C1 segment of cervical spinal cord (tissue), 14 donors: Measurements from ENCODE around the gene ALK.
A peak's percentile ranks its signal among the peaks of the same experiment; 100 is the strongest.
"Not testable (repeated sequence)": the region's sequence is repeated elsewhere in the genome, so short reads cannot be mapped to it uniquely, and the experiment has no call there.

Experiments
- DNase-seq, 14 donors: peaks; one replicate each; lab custom pipeline; 2025; lab: John Stamatoyannopoulos, UW

The ALK gene

DNA sequence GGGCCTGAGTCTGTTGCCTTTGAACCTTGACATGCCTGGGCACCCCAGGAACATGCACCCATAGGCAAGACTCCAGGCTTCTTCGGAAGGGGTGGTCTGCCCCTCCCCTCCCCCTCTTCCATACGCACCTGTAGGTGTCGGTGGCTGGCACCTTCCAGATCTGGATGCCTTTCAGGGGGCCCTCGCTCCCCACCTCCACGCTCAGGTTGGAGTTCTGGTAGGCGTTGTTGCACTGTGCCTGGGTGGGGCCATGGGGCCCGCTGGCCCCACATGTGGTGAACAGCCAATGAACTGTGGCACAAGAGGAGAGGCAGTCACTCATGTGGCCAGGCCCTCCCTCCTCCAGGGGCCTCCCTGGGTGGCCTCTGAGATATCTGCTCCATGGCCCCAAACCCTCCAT, 670.4 kb downstream of the ALK start:
- DNase-seq: no peak

DNA sequence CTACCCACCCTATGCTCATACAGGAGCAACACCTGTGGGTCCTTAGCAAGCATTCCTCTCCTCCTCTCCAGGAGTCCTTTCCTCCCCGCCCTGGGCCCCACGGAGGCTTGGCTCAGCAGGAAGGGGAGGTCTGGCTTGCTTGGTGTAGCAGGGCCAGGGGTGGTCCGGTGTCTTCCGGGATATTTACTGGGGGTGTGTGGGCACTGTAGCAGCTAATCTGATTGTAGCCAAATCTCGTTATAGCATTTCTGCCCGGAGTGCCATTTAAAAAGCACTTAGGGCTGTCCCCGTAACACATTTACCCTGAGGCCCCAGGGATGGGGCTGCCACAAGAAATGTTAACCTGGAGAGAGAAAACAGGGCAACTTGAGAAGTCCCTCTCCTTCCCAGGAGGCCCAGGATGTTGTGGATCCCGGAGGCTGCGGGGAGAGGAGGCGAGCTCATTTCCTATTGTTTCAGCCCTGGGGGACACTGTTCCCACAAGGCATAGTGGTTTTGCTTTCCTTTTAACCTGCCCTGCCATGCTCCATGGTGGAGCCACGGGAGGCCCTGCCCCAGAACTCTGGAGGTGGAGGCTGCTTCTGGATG, 671.6 kb downstream of the ALK start:
- no peak for DNase-seq

DNA sequence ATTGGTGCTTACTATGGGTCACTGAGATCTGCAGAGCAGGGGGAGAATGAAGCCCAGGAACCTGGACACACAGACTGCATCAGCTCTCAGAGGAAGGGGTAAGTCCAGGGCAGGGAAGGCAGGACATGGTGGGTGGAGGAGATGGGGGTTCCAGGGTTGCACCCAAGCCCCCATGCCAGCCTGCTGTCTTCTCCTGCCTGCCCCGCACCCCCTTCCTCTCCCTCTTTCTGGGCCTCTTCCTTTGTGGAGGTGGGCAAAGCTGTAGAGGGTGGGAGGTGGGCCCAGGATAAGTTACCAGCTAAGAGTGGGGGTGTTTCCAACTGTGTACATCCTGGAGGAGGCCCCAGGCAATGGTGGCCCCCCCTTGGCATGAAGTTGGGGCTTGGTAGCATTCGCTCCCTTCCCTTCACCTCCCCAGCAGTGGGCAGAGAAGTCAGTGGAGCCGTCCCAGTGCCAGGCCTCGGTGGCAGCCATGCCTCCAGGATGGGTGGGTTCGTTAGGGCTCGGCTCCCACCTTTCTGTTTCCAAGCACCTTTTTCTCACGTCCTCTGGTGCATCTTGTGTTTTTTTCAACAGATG, 674.0 kb downstream of the ALK start:
- DNase-seq: no peak

DNA sequence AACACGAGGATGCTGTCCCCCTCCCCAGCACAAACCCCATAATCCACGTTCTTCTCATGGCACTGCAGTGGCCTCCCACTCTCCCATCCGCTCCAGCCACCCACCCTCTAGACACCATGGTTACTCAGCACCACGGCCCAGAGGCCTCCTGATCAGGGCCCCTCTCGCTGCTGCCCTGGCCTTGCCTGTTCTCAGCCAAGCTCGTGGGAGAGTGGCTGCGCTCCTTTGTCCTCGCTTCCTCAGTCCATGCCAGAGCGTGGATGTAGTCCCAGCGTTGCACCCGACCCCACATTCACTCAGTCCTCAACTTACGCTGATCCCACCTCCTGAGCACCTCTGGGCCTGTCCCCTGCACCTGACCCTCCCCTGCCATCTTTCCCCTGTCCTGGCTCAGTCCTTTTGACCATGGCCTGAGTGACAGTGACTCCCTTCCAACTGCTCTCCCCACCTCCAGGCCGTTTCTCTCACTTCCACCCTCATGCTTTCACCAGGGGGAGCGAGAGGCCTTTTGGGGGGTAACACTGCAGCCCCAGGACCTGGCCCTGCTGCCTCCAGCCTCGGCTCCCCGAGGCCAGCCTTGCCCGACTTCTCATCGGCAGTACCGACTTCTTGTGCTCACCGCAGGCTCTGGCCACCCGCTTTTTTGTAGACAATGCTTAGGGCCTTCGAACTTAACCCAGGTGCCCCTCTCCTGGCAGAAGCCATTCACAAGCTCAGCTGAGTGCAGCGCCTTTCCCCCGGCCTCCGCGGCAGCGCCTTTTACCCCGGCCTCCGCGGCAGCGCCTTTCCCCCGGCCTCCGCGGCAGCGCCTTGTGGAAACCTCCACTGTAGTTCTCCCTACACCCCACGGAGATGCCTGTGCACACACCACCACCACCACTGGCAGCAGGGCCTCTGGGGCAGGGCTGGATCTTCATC, 674.7 kb downstream of the ALK start:
- no peak for DNase-seq

DNA sequence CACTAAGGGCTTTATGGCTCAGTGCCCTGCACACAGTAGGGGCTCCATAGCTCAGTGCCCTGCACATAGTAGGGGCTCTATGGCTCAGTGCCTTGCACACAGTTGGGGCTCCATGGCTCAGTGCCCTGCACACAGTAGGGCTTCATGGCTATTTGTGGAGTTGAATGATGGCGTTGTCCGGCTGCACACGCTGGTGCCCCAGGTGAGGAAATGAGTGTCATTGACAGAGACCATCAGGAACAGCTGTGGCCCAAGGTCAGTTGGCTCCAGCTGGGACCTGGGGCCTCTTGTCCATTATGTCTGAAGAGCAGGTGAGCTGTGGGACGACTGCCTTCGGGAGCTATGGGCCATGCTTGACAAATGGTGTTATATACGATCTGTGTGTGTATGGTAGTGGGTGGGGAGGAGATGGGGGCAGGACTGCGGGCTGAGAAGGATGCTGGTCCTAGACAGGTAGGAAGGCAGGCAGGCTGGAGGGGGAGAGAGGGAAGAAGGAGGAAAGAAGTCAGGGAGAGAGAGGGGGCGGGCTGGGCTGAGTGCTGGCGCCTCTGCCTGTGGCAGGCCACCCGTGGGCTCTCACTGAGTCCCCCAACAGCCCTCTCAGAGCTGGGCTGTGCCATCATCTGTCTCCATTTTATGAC, 675.5 kb downstream of the ALK start:
- no peak for DNase-seq

DNA sequence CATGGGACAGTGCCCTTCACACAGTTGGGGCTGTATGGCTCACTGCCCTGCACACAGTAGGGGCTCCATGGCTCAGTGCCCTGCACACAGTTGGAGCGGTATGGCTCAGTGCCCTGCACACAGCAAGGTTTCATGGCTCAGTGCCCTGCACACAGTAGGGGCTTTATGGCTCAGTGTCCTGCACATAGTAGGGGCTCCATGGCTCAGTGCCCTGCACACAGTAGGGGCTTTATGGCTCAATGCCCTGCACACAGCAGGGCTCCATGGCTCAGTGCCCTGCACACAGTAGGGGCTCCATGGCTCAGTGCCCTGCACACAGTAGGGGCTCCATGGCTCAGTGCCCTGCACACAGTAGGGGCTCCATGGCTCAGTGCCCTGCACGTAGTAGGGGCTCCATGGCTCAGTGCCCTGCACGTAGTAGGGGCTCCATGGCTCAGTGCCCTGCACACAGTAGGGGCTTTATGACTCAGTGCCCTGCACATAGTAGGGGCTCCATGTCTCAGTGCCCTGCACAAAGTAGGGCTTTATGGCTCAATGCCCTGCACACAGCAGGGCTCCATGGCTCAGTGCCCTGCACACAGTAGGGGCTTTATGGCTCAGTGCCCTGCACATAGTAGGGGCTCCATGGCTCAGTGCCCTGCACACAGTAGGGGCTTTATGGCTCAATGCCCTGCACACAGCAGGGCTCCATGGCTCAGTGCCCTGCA, 676.2 kb downstream of the ALK start:
- not testable (repeated sequence) for DNase-seq

DNA sequence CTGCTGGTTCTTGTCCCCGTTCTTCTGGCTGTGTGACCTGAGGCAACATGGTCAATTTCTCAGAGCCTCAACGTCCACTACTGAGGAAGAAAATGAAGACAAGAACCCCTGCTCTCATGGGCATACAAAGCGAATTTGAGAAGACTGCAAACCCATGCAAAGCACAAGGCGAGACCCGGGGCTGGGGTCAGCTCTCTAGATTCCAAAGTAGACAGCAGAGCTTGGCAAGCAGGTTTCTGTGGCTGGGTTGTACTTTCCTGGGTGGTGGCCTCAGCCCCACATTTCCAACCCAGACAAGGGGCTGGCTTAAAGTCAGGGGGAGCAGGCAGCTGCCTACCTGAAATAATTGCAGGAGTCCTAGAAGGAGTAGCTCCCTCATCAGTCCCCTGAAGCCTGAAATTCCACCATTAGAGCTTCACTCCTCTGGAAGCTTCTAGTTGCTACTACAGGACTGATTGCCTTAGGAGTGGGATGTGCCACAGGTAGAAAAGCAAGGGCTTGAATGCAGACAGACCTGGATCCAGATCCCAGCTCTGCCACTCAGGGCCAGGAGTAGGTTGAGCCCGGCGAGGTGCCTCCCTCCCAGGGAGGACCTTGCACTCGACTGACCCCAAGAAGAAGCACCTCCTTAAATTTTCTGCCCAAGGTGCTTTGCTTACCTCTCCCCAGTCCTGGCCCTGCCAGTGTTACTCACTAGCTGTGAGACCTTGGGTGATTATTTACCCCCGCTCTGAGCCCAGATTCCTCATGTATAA, 678.6 kb downstream of the ALK start:
- no peak for DNase-seq

DNA sequence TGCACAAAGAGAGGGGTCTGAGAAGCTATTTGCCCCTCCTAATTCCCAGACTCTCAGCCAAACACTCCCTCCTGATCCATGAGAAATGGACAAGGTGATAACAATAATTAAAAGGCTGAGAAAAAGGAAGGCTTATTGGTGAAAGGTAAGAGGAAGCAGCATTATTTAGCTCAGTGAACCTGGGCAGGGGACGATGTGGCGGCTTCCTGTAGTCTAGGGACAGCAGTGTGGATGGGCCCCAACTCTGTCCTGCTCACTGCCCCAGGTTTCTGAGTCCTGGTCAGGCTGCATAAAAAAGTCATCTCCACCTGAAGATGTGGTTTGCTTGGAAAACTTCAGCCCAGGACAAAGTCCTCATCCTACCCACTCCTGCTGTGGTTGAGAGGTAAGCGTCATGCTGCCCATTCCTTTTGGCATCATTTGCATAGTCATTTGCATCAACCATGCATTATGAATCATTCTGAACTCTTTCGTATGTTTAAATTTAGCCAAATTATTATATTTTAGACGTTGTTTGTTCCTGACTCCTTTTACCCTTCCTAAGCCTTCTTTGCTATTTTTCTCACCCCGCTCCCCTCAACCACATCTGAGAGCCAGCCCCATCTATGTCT, 679.3 kb downstream of the ALK start:
- no peak for DNase-seq

DNA sequence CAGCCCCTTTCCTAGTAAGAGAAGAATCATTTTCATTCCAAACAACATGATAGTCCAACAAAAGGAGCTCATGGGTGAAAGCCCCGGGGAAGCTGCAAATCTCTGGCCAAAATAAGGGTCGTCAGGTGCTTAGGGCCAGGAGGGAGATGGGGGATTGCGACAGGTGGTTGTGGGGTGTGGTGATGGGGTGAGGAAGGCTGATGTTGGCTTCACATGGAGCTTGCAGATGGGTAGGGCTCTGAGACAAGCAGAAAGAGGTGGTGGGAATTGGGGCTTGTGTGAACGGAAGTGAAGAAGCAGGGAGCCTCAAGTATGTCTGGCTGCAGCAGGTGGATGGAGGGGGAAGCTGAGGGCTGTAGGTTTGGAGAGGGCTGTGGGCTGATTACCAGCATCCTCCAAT, 680.0 kb downstream of the ALK start:
- DNase-seq: no peak

DNA sequence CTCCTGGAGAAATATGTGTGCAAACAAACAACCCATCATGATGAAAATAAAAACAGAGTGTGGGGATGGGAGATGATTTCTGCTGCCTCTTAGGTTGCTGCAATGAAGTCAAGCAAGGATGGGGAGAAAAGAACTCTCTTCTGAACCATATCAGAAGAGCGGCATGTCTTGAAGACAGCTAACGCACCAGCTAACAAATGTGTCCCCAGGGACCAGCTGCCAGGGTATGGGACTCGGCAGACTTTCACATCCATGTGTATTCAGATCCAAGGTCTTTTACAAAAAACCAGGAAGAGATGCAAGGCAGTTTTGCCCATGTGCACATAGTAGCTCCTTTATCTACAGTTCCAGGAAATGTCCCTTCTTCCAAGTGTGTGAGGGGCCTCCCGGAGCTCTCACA, 680.8 kb downstream of the ALK start:
- no peak for DNase-seq

DNA sequence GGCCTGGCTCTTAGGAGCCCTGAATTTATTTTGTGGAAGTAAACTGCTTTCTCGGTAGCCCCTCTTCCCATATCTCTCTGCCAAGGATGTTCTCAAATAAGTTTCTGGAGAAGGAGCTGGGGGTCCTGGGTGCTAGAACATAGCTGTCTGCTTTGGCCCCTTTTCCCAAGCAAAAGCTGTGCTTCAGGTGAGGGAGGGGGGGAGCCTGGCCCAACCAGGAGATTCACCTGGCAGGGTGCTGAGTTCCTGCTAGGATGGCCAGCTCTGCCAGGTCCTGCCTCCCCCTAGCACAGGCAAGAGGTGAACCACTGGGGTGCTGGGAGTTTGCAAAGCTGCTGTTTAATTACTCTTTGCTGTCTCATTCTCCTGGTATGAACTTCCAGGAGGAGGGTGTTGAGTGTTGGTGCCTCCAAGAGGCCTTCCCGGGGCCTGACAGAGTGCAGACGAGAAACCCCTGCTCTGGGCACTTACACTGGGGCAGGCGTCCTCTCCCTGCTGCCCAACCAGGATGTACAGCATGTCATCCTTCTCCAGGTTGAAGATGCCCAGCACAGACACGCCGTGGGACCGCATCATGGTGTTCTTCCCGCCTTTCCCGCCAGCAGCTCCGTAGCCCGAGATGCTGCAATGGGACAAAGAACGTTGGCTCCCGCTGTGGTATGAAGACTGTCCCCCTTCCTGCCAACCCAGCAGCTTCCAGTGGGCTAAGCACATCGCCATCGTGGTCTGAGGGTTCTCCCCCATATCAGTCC, 682.0 kb downstream of the ALK start:
- no peak for DNase-seq

DNA sequence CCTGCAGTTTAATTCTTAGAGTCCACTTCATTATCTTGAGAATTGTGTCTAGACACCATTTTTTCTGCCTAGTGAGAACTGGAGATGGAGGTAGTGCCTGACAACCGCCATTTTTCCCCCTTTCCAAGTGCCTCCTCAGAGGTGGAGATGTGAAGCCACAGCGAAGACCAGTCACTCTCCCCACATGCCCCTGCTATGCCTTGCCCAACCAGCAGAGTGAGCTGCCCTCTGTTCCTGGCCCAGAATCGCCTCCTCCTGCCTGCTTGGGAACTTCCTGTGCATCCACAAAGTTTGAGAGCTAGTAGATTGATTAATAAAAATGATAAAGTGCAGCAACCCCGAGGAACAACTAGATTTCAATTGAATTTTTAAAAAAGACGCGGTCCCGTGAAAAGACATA, 682.9 kb downstream of the ALK start:
- peak in 1 of 14 donors; percentile 0 for DNase-seq

DNA sequence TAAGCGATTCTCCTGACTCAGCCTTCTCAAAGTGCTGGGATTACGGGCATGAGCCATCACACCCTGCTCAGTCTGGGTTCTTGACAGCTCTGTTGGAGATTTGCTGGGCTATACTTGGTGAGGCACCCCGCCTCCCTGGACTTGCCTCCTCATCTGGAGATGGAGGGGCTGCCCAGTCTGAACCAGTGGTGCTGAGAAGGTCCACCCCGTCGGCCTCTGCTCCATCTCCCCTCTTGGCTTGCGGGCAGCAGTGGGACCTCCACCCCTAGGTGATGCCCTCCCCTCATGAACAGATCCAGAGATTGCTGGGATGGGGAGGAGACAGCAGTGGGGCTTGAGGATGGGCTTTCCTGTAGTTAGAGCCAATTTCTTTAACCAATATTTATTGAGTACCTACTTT, 685.3 kb downstream of the ALK start:
- no peak for DNase-seq

DNA sequence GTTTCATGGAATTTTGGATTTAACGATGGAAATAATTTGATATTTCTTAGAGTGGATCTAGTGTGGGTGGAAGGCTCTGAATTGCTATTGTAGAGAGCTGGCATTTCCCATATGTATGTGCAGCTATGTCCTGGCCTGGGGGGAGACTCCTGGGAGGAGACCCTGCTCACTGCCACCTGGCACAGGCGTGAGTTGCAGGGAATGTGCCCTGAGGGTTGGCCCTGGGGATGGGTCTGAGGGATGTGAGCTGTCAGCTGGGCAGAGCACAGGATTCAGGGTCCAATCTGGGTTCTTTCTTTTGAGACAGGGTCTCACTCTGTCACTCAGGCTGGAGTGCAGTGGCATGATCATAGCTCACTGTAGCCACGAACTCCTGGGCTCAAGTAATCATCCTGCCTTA, 686.0 kb downstream of the ALK start:
- DNase-seq: no peak

DNA sequence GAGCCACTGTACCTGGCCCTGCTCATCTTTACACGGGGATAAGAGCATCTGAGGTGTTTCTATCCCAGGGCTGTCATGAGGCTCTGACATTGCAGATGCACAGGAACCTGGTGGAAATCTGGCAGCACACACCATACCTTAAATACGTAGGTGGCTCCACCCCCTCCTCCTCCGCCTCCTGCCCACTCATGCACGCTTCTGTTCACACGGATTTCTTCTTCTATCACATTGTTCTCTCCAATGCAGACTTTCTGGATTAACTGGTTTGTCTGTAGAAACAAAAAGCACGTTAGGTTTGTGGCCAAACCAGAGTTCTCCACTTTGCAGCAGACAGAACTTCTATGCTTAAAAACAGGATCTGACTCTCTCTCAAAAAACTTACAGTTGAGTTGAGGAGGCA, 688.0 kb downstream of the ALK start:
- no peak for DNase-seq

DNA sequence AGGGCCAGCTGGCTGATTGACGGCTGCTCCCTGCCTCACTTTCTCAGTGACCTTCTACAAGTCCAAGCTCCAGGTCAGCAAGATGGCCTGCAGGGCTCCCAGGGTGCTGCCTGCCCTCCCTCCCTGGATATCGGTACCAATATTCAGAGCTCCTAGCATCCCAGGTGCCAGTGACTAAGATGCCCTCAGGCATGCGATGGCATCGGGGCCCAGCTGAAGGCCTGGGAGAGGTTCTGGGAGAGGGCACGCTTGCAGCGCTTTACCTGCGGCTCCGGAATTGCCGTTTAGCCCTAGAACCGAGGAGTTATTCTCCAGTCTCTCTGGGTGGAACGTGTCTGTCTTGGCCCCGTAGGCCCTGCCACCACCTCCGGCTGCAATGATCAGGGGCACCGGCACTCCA, 689.3 kb downstream of the ALK start:
- DNase-seq: no peak

DNA sequence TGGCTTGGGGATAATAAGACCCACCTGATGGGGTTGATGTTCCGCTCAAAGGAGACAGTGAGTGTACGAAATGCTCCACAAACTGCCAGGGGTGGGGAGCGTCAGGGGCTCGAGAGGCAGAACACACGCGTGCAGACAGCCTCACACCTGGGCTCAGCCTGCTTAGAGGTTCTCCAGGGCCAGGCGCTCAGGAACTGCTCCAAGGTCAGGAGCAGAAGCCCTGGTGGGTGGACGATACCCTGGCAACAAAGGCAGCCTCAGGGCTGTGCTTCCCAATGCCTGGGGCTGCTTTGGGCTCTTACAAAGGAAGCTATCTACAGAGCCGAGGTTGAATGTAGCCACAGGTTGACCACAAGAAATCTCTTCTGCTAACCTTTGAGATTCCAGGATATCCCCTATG, 691.7 kb downstream of the ALK start:
- DNase-seq: no peak

DNA sequence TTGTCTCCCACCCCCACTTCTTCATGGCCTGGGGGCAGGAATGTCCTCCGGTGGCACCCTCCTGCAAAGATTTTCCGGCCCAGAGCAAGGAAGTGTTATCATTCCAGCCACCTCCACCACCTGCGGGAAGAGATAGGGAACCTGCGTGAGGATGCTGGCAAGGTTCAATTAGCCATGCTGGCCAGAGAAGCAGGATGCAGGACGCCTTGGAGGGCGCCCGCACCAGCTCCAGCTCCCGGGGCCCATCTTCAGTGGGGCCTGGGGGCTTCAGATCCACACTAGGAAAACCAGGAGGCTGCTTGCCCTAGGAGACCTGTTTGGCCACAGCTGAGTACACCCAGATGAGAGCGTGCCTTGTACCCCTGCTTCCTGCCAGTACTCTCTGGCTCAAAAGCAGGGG, 692.4 kb downstream of the ALK start:
- no peak for DNase-seq

DNA sequence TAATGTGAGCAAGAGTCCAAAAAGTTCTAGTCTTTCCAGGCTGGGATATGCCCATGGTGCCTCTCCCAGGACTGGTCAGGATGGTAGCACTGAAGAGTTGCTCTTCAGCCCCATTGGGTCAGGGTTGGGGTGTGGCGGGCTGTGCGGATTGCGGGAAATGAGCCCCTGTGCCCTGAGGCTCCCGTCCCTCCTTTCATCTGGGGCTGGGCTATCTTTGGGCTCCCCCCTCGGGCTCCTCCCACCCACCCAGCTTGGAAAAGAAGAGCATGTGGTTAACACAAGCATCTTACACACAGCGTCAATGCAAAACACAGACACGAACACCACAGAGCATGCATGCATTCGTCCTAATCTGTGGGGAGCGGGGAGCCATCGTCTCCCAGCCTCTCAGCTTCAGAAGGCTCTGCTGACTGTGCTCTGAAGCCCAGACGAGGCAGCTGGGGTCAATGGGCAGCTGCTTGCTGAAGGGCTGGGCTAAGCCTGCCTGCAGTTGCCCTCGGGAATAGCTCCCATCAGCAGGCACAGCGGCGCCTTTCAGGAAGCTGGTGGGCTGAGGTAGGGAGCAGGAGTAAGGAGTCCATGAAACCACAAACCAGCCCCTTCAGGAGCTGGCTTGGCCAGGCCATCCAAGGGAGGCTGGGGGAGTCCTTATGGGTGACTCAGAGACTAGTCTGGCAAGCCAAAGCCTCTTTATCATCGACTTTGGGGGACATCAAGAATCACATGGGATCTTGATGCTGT, 693.3 kb downstream of the ALK start:
- DNase-seq: no peak
